ENCODE data around the gene UMODL1. TPM values are rescaled to one million over a fixed set of nuclear protein-coding genes. Genes with fewer than 3 reads are reported as not detected.

UMODL1 gene
- total and polyA plus RNA-seq, 2 of the 13 experiments (the other 11 are each of a cell fraction or from before 2014, with no cell fraction given), result not detected

DNA sequence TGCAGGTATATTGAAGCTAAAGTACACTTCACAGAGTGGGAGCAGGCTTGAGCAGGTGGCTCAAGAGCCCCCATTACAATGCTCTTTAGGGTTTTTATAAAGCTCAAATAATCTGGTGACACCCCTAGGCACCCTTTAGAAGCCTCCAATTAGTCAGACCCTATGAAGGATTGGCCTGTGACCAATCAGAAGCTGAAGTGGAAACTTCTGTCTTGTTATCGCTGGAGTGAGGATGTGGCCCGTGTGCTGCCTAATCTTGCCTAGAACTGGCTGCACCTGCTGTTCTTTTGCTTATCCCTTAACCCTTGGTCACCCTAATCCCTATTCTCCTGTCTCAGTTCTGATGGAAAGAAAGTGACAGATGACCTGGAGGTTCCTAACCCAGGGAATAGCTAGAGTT lies 77.0 kb downstream of the UMODL1 start:
- no peak for FAIRE-seq
- Histone ChIP-seq H3K27ac (ENCODE audit: extremely low read length, insufficient read depth, low read length) (no peak overlapping the region), H3K79me2 (ENCODE audit: insufficient read depth, low read length) (no peaks in the 10 kb centered on the region), H4K20me1 (ENCODE audit: insufficient read depth, low read length) (no peaks in the 10 kb centered on the region), H3K36me3 (replicated peaks in 1 of 2; ENCODE audit: control insufficient read depth in 1 of 2, insufficient read depth in 2 of 2, low read length in 2 of 2) (no peaks in the 10 kb centered on the region), H3K9me3 (ENCODE audit: low read length) (no peaks in the 10 kb centered on the region), H3K27me3 (ENCODE audit: control insufficient read depth in 1 of 2, insufficient read depth in 2 of 2, low read length in 2 of 2) (peaks cover 5 to 41% of the 10 kb centered on the region in 2 experiments; a peak in 3 of 5 replicates), H3K4me2 (ENCODE audit: low read depth, low read length) (no peak overlapping the region), H3K9ac (ENCODE audit: insufficient read depth, low read depth, low read length) (no peak overlapping the region), H3K4me1 (ENCODE audit: insufficient read depth, low read length) (peaks cover 7% of the 10 kb centered on the region; the same call in 1 of the 2 replicates), H2AFZ (ENCODE audit: low read length) (no peak overlapping the region), H3K4me3 (replicated peaks in 1 of 3; ENCODE audit: insufficient read depth in 1 of 3, low read depth in 2 of 3, low read length in 3 of 3) (no peak overlapping the region)
- ChIA-PET POLR2A (no interaction called here), CTCF (ENCODE audit: low intra/inter-chr PET ratio, low total read pairs) (no interaction called here)
- no peak for DNase-seq (ENCODE audit: low spot score)
- no TSS peak for BruUV-seq (replicated peaks)
- intact Hi-C loops (cut with micrococcal nuclease; ENCODE audit: unreplicated experiment), result no loop called here
- no peak for ATAC-seq
- TF ChIP-seq RELA (CRISPR knock-in tag; IDR thresholded peaks at IDR 0.05) (no peak), ATRX (CRISPR knock-in tag; IDR thresholded peaks at IDR 0.05; ENCODE audit: borderline replicate concordance) (no peak), HNF4A (CRISPR knock-in tag; IDR thresholded peaks at IDR 0.05) (no peak), MATR3 (CRISPR knock-in tag; IDR thresholded peaks at IDR 0.05) (no peak), ZBTB3 (CRISPR knock-in tag; IDR thresholded peaks at IDR 0.05; ENCODE audit: borderline replicate concordance, low read depth) (no peak), ONECUT2 (CRISPR knock-in tag; IDR thresholded peaks at IDR 0.05) (no peak), ZNF296 (CRISPR knock-in tag; conservative IDR thresholded peaks at IDR 0.05) (no peak), ZNF333 (CRISPR knock-in tag; IDR thresholded peaks at IDR 0.05; ENCODE audit: borderline replicate concordance) (no peak), KLF13 (CRISPR knock-in tag; IDR thresholded peaks at IDR 0.05) (no peak), FOXA3 (CRISPR knock-in tag; IDR thresholded peaks at IDR 0.05) (no peak), ZNF644 (CRISPR knock-in tag; IDR thresholded peaks at IDR 0.05; ENCODE audit: low read depth) (no peak), ZNF124 (CRISPR knock-in tag; IDR thresholded peaks at IDR 0.05) (no peak)
- TF ChIP-seq, protein P1, sequence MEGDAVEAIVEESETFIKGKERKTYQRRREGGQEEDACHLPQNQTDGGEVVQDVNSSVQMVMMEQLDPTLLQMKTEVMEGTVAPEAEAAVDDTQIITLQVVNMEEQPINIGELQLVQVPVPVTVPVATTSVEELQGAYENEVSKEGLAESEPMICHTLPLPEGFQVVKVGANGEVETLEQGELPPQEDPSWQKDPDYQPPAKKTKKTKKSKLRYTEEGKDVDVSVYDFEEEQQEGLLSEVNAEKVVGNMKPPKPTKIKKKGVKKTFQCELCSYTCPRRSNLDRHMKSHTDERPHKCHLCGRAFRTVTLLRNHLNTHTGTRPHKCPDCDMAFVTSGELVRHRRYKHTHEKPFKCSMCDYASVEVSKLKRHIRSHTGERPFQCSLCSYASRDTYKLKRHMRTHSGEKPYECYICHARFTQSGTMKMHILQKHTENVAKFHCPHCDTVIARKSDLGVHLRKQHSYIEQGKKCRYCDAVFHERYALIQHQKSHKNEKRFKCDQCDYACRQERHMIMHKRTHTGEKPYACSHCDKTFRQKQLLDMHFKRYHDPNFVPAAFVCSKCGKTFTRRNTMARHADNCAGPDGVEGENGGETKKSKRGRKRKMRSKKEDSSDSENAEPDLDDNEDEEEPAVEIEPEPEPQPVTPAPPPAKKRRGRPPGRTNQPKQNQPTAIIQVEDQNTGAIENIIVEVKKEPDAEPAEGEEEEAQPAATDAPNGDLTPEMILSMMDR (CRISPR knock-in tag; IDR thresholded peaks at IDR 0.05), result no peak
- WGBS (ENCODE audit: low lambda C conversion rate), result 7% methylated on average over 2 of the region's 2 CpGs
- in situ Hi-C loops (cut with HindIII; ENCODE audit: extremely low pct_ligation_motif_present, low pct_unique_long_range_greater_than_20kb), result loop anchor here (5.0 kb wide), 1 partner anchor 109 kb away; no protein-coding TSS in a partner anchor
